ENCODE measurements around the gene ARHGEF16. TPM values are rescaled to one million over a fixed set of nuclear protein-coding genes. Genes with fewer than 3 reads are reported as not detected.

Gene ARHGEF16
- total RNA-seq, 4 donors from 2014 or later: 8.4 to 24.6 (median 22.4) TPM

DNA sequence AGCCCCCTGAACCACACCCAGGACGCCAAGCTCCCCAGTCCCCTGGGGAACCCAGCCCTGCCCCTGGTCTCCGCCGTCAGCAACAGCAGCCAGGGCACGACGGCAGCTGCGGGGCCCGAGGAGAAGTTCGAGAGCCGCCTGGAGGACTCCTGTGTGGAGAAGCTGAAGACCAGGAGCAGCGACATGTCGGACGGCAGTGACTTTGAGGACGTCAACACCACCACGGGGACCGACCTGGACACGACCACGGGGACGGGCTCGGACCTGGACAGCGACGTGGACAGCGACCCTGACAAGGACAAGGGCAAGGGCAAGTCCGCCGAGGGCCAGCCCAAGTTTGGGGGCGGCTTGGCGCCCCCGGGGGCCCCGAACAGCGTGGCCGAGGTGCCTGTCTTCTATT lies 42.7 kb upstream of the ARHGEF16 start:
- H3K9me3 ChIP-seq: peaks cover 0 to 10% (median 6%) of the 10 kb centered on the region in 3 donors
- no peak overlapping the region for H3K27ac ChIP-seq
- H3K4me3 ChIP-seq: no peak overlapping the region
- no peaks in the 10 kb centered on the region for H3K36me3 ChIP-seq
- TF ChIP-seq POLR2A (IDR thresholded peaks at IDR 0.05): no peak
- TF ChIP-seq, protein P1, sequence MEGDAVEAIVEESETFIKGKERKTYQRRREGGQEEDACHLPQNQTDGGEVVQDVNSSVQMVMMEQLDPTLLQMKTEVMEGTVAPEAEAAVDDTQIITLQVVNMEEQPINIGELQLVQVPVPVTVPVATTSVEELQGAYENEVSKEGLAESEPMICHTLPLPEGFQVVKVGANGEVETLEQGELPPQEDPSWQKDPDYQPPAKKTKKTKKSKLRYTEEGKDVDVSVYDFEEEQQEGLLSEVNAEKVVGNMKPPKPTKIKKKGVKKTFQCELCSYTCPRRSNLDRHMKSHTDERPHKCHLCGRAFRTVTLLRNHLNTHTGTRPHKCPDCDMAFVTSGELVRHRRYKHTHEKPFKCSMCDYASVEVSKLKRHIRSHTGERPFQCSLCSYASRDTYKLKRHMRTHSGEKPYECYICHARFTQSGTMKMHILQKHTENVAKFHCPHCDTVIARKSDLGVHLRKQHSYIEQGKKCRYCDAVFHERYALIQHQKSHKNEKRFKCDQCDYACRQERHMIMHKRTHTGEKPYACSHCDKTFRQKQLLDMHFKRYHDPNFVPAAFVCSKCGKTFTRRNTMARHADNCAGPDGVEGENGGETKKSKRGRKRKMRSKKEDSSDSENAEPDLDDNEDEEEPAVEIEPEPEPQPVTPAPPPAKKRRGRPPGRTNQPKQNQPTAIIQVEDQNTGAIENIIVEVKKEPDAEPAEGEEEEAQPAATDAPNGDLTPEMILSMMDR (IDR thresholded peaks at IDR 0.05): no peak
- peaks cover 0 to 96% (median 0%) of the 10 kb centered on the region in 4 donors for H3K27me3 ChIP-seq
- H3K4me1 ChIP-seq: peaks cover 0 to 5% (median 0%) of the 10 kb centered on the region in 3 donors
- intact Hi-C loops (cut with DNase I): no loop called here
- WGBS, 2 donors: 80% methylated on average over 18 of the region's 30 CpGs; no CpG with 5 or more reads in 1 of the 2 donors
- no peak for DNase-seq

- no peaks in the 10 kb centered on the region for H3K36me3 ChIP-seq
- peaks cover 0 to 96% (median 0%) of the 10 kb centered on the region in 4 donors for H3K27me3 ChIP-seq
These were observed 42.1 kb upstream of the ARHGEF16 start for GRCh38 chr1:3412376-3412775.

DNA sequence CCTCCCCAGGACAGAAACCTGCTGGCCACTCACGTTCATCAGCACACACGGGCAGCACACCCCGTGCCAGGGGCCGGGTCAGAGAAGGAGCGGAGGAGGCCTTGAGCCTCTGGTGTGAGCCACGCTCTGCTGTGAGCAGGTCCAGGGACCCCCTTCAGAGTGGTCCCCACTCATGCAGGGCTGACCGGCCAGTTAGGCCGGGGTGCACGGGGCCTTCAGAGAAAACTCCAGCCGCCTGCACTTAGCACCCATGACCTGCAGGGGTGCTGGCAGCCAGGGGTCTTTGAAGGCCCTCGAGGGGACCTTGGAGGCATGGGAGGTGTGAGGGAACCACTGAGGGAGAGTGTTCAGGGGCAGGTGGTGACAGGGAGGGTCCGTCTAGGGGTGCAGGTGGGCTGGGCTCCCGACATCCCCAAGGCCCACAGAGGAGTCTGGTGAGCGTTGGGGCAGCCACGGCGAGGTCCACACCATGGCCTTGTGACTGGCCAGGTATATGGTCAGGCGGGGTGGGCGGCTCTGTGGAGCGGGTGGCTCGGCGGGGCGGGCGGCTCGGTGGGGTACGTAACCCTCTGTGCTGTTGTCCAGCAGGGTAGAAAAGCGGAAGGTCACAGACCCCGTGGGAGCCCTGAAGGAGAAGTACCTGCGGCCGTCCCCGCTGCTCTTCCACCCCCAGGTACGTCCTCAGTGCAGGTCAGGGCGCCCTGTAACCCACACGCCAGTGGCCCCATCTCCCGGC lies 40.3 kb upstream of the ARHGEF16 start:
- peaks cover 0 to 20% (median 13%) of the 10 kb centered on the region in 3 donors for H3K9me3 ChIP-seq
- no peak for DNase-seq
- H3K4me3 ChIP-seq: no peak overlapping the region
- H3K36me3 ChIP-seq: no peaks in the 10 kb centered on the region
- 60 to 79% methylated on average over 5 to 8 of the region's 34 CpGs for WGBS, 2 donors
- H3K27me3 ChIP-seq: peaks cover 0 to 96% (median 0%) of the 10 kb centered on the region in 4 donors
- intact Hi-C loops (cut with DNase I): no loop called here
- TF ChIP-seq POLR2A (IDR thresholded peaks at IDR 0.05): no peak
- TF ChIP-seq, protein P1 (IDR thresholded peaks at IDR 0.05): no peak
- H3K27ac ChIP-seq: no peak overlapping the region
- H3K4me1 ChIP-seq: peaks cover 0 to 11% (median 0%) of the 10 kb centered on the region in 3 donors

More at GRCh38 chr1:3412376-3412775, 42.1 kb upstream of the ARHGEF16 start:
- Histone ChIP-seq H3K4me1 (peaks cover 0 to 5% (median 0%) of the 10 kb centered on the region in 3 donors), H3K9me3 (peaks cover 0 to 16% (median 11%) of the 10 kb centered on the region in 3 donors), H3K27ac (no peak overlapping the region), H3K4me3 (no peak overlapping the region)
- 60 to 77% methylated on average over 1 to 4 of the region's 33 CpGs for WGBS, 2 donors
- TF ChIP-seq, protein P1 (IDR thresholded peaks at IDR 0.05): no peak
- intact Hi-C loops (cut with DNase I): no loop called here
- DNase-seq: no peak

DNA sequence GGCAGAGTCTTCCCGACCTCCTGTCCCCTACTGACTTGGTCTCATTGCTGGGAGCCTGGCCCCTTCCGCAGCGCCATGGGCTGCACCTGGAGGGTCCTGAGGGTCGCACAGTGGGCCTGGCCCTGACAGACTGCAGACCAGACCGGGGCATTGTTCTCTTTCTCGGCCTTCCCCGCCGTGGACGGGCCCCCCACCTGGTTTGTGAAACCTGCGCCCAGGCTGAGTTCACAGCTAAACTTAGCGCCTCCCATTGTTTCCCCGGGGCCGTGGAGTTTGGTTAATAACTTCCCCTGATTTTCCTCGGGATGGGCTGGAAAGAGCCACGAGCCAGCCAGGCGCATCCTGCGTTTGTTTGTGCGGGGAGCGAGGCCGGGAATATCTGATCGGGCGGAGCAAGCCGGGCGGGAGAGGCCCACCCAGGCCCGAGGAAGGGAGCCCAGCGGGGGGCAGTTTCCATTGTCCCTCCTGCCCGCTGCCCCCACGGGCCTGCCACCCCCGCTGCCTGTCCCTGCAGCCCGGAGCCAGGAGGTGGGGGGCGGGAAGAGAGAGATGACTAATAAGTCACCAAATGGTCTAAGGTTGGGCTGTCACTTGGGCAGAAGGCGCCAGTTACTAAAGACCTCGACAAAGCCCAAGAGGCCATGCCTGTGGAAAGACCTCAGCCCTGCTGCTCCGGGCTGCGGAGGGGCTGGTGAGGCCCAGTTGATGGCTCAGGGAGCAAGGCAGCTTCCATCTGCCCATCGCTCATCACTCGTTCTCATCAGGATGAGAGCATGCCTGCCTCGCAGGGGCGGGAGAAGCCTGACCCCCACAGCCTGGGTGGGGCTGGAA lies 39.0 kb upstream of the ARHGEF16 start:
- Histone ChIP-seq H3K9me3 (peaks cover 0 to 20% (median 13%) of the 10 kb centered on the region in 3 donors), H3K4me1 (peaks cover 3 to 19% (median 7%) of the 10 kb centered on the region in 3 donors), H3K4me3 (no peak overlapping the region), H3K36me3 (no peaks in the 10 kb centered on the region), H3K27ac (peak overlapping the region in 1 of 4 donors; percentile 34), H3K27me3 (peaks cover 0 to 100% (median 0%) of the 10 kb centered on the region in 4 donors)
- intact Hi-C loops (cut with DNase I): no loop called here
- 38 to 64% methylated on average over 7 to 11 of the region's 39 CpGs for WGBS, 2 donors
- no peak for DNase-seq
- TF ChIP-seq POLR2A (IDR thresholded peaks at IDR 0.05): no peak
- TF ChIP-seq, protein P1 (IDR thresholded peaks at IDR 0.05): no peak

All from esophagus squamous epithelium (tissue), 5 donors.